Heart left ventricle (tissue), 16 donors: ENCODE results near the gene RNF213. TPM values are rescaled to one million over a fixed set of nuclear protein-coding genes. Genes with fewer than 3 reads are reported as not detected.

Source experiments
- ATAC-seq, 4 donors: fragments of 200-7000 bp; cut with Tn5 transposase; one replicate each; pipeline ENCODE4 v1.9.1; 2020 to 2022; ENCODE audit warnings: moderate library complexity in 4 of 4, mild to moderate bottlenecking in 3 of 4, moderate number of reproducible peaks in 1 of 4
- DNase-seq, 5 donors: peaks; one replicate each; pipeline ENCODE4 v3.0.0-alpha.2; 2020
- H3K27ac ChIP-seq, 12 donors: fragments of 200-600 bp; sonication (generic) in 4 of 12; one replicate each; pipeline versions ENCODE4 v1.5.0 to v1.8.0; 2016 to 2022; ENCODE audit warnings: mild to moderate bottlenecking in 2 of 12
- H3K27me3 ChIP-seq, 9 donors: fragments of 200-600 bp; sonication (generic) in 2 of 9; one replicate each; pipeline versions ENCODE4 v1.5.1 to v1.8.0; 2016 to 2022; ENCODE audit warnings: mild to moderate bottlenecking in 3 of 9
- H3K36me3 ChIP-seq, 9 donors: fragments of 200-600 bp; sonication (generic) in 2 of 9; one replicate each; pipeline versions ENCODE4 v1.5.0 to v1.8.0; 2018 to 2022; ENCODE audit warnings: mild to moderate bottlenecking in 2 of 9
- H3K4me1 ChIP-seq, 12 donors: fragments of 200-600 bp; sonication (generic) in 4 of 12; one replicate each; pipeline versions ENCODE4 v1.5.0 to v1.8.0; 2016 to 2022; ENCODE audit warnings: mild to moderate bottlenecking in 3 of 12
- H3K4me3 ChIP-seq, 12 donors: fragments of 200-600 bp; sonication (generic) in 4 of 12; one replicate each; pipeline versions ENCODE4 v1.5.0 to v1.8.0; 2017 to 2022; ENCODE audit warnings: mild to moderate bottlenecking in 9 of 12, moderate library complexity in 4 of 12
- H3K9me3 ChIP-seq, 12 donors: fragments of 200-600 bp; sonication (generic) in 4 of 12; one replicate each; pipeline versions ENCODE4 v1.5.0 to v1.8.0; 2016 to 2022; ENCODE audit warnings: mild to moderate bottlenecking in 1 of 12
- CTCF ChIP-seq, 12 donors: fragments of 200-600 bp; sonication (generic) in 4 of 12; IDR thresholded peaks; one replicate each; pipeline versions ENCODE4 v1.5.0 to v1.8.0; 2018 to 2022; ENCODE audit warnings: antibody characterized with exemption in 12 of 12, mild to moderate bottlenecking in 5 of 12
- POLR2A ChIP-seq, 2 donors: fragments of 450-650 bp; IDR thresholded peaks; one replicate each; pipeline ENCODE4 v1.6.1; 2017; ENCODE audit warnings: antibody characterized with exemption in 2 of 2, mild to moderate bottlenecking in 2 of 2, moderate library complexity in 2 of 2
- WGBS, 4 donors: extraction: QIAGEN DNeasy Blood & Tissue Kit in 2 of 4; methylation state at CpG; one replicate each; pipeline versions ENCODE4 v1.1.5 to v1.1.7; 2013 to 2018; 5-methylcytosine and 5-hydroxymethylcytosine counted together
- intact Hi-C, 10 donors: fragments of 100-400 bp; cut with DNase I; formaldehyde crosslinking; loops; one replicate each; pipeline versions ENCODE4 v1.11.1 to v1.14.2; 2022
- polyA plus RNA-seq, 2 donors: library from polyadenylated mRNA; stranded (reverse); fragments of 200-250 nt; gene quantifications; one replicate each; pipeline ENCODE4 v1.2.3, GENCODE V29; 2013
- total RNA-seq, 9 donors: library from RNA; depleted of rRNA in 2 of 9; stranded (reverse); fragments of >200 nt in 2 of 9; fragmentation: NEBNext Ultra II Directional in 3 of 9; extraction: Animal tissue kit (Norgen Biotek cat#: 25700) in 3 of 9; gene quantifications; one replicate each; pipeline versions ENCODE4 v1.1.0 to v1.2.4, GENCODE V29; 2016 to 2023
- donor health status: ischemic (EF 13 %, LVEDD 7.1; RV severe dilation, severe dysfunction).
- donor health status: healthy with polysubstance abuse.
- donor health status: DM: no; HTN: yes; CAD: no.
- donor health status: DM: no; HTN: no; CAD: no.
- donor health status: ischemic (EF 25% LVEDD 6.9; RV normal size, moderate dysfunction).
- donor health status: ischemic (EF 25% LVEDD 5.7; RV mildly dilated, moderate dysfunction).
- donor health status: healthy.
- donor health status: DM: yes; HTN: yes; CAD: no.
- donor health status: ischemic (EF 35%, LVEDD 5.7; RV mildly dilated, moderate dysfunction).
- donor health status: nonischemic (EF 11% LVEDD 7.7; RV severe dilation, severe dysfunction).
- donor health status: DM: yes; HTN: yes; CAD: no.
- donor health status: PGD.
- donor health status: ischemic (EF 29% LVEDD 5.4; RV normal size, mild dysfunction).
- donor health status: nonischemic (EF 23%, LVEDD 6.1; RV moderate dilation, normal function).

The RNF213 gene
- total and polyA plus RNA-seq, 11 donors, result 23.1 to 167 (median 31.4) TPM

- peaks cover 0 to 5% (median 0%) of the 10 kb centered on the region in 12 donors for H3K4me1 ChIP-seq
- peaks cover 0 to 74% (median 68%) of the 10 kb centered on the region in 9 donors for H3K36me3 ChIP-seq
- ATAC-seq, result no peak
- no peaks in the 10 kb centered on the region for H3K9me3 ChIP-seq
- H3K27ac ChIP-seq, result no peak overlapping the region
- TF ChIP-seq CTCF (IDR thresholded peaks at IDR 0.05) (no peak), POLR2A (IDR thresholded peaks at IDR 0.05) (no peak)
- H3K27me3 ChIP-seq, result no peaks in the 10 kb centered on the region
- intact Hi-C loops, result no loop called here
- WGBS, 4 donors, result 100% methylated on average over 1 to 2 of the region's 2 CpGs
- no peak overlapping the region for H3K4me3 ChIP-seq
- no peak for DNase-seq
Measured at GRCh38 chr17:80315517-80316182, 55.0 kb downstream of the RNF213 start.

- ATAC-seq (peak in 1 of 4 donors; percentile 20), DNase-seq (no peak)
- no peaks in the 10 kb centered on the region for H3K27me3 ChIP-seq
- intact Hi-C loops, result no loop called here
- H3K9me3 ChIP-seq, result no peaks in the 10 kb centered on the region
- H3K4me3 ChIP-seq, result no peak overlapping the region
- no peak for TF ChIP-seq POLR2A (IDR thresholded peaks at IDR 0.05)
- no peak for TF ChIP-seq CTCF (IDR thresholded peaks at IDR 0.05)
- H3K4me1 ChIP-seq, result peaks cover 0 to 5% (median 0%) of the 10 kb centered on the region in 12 donors
- H3K36me3 ChIP-seq, result peaks cover 0 to 74% (median 68%) of the 10 kb centered on the region in 9 donors
- peak overlapping the region in 1 of 12 donors; percentile 0 for H3K27ac ChIP-seq
- 62 to 76% (median 66%) methylated on average over 10 of the region's 10 CpGs for WGBS, 4 donors
Measured at GRCh38 chr17:80316431-80316830, 55.8 kb downstream of the RNF213 start.

- H3K27ac ChIP-seq, result peak overlapping the region in 1 of 12 donors; percentile 0
- peaks cover 0 to 74% (median 67%) of the 10 kb centered on the region in 9 donors for H3K36me3 ChIP-seq
- H3K4me1 ChIP-seq, result peaks cover 0 to 5% (median 0%) of the 10 kb centered on the region in 12 donors
- H3K27me3 ChIP-seq, result no peaks in the 10 kb centered on the region
- peak; percentile 47 to 83 (median 65) for DNase-seq
- WGBS, 4 donors, result 80 to 88% (median 80%) methylated on average over 20 to 26 of the region's 26 CpGs
- TF ChIP-seq CTCF (IDR thresholded peaks at IDR 0.05), result no peak
- no peak for TF ChIP-seq POLR2A (IDR thresholded peaks at IDR 0.05)
- peak; percentile 69 to 91 (median 84) for ATAC-seq
- no peak overlapping the region for H3K4me3 ChIP-seq
- no peaks in the 10 kb centered on the region for H3K9me3 ChIP-seq
- intact Hi-C loops, result no loop called here
Measured at GRCh38 chr17:80316927-80317705, 56.5 kb downstream of the RNF213 start.

GRCh38 chr17:80317706-80317980, 57.0 kb downstream of the RNF213 start:
- Histone ChIP-seq H3K27me3 (no peaks in the 10 kb centered on the region), H3K36me3 (peaks cover 0 to 75% (median 70%) of the 10 kb centered on the region in 9 donors), H3K4me3 (no peak overlapping the region), H3K4me1 (peaks cover 0 to 5% (median 0%) of the 10 kb centered on the region in 12 donors), H3K9me3 (peaks cover 0 to 4% (median 0%) of the 10 kb centered on the region in 12 donors), H3K27ac (no peak overlapping the region)
- intact Hi-C loops, result no loop called here
- WGBS, 4 donors, result 62 to 72% (median 67%) methylated on average over 4 to 5 of the region's 5 CpGs
- ATAC-seq (peak in 1 of 4 donors; percentile 15), DNase-seq (no peak)
- TF ChIP-seq POLR2A (IDR thresholded peaks at IDR 0.05) (no peak), CTCF (IDR thresholded peaks at IDR 0.05) (no peak)
